Ishikawa (cell line): ENCODE results near the gene COMT.

Experiments
- CEBPB ChIP-seq: IDR thresholded peaks from 2 replicates; pipeline ENCODE4 v1.6.1; 2012
- CREB1 ChIP-seq: IDR thresholded peaks from 2 replicates; pipeline ENCODE4 v1.6.1; 2012; ENCODE audit warnings: low read depth
- EGR1 ChIP-seq: IDR thresholded peaks from 2 replicates; pipeline ENCODE4 v1.6.1; 2012
- EP300 ChIP-seq: IDR thresholded peaks from 2 replicates; pipeline ENCODE4 v1.6.1; 2012; ENCODE audit warnings: borderline replicate concordance
- FOXM1 ChIP-seq: IDR thresholded peaks from 2 replicates; pipeline ENCODE4 v1.6.1; 2012; ENCODE audit warnings: low read depth, borderline replicate concordance
- NFIC ChIP-seq: IDR thresholded peaks from 2 replicates; pipeline ENCODE4 v1.6.1; 2012
- RAD21 ChIP-seq: IDR thresholded peaks from 2 replicates; pipeline ENCODE4 v1.6.1; 2012; ENCODE audit warnings: low read depth
- TAF1 ChIP-seq: IDR thresholded peaks from 2 replicates; pipeline ENCODE4 v1.6.1; 2012; ENCODE audit warnings: low read depth, mild to moderate bottlenecking
- TCF12 ChIP-seq: IDR thresholded peaks from 2 replicates; pipeline ENCODE4 v1.6.1; 2012; ENCODE audit warnings: low read depth
- TEAD4 ChIP-seq: IDR thresholded peaks from 2 replicates; pipeline ENCODE4 v1.6.1; 2012
- YY1 ChIP-seq: IDR thresholded peaks from 2 replicates; pipeline ENCODE4 v1.6.1; 2012; ENCODE audit warnings: low read depth
- ZBTB7A ChIP-seq: IDR thresholded peaks from 2 replicates; pipeline ENCODE4 v1.6.1; 2012; ENCODE audit warnings: low read depth
- TF ChIP-seq, protein P1 (sequence below): IDR thresholded peaks from 2 replicates; pipeline ENCODE4 v1.6.1; 2012; ENCODE audit warnings: low read depth, mild to moderate bottlenecking
- TF ChIP-seq, protein P2 (sequence below): IDR thresholded peaks from 2 replicates; pipeline ENCODE4 v1.6.1; 2012

COMT gene

DNA sequence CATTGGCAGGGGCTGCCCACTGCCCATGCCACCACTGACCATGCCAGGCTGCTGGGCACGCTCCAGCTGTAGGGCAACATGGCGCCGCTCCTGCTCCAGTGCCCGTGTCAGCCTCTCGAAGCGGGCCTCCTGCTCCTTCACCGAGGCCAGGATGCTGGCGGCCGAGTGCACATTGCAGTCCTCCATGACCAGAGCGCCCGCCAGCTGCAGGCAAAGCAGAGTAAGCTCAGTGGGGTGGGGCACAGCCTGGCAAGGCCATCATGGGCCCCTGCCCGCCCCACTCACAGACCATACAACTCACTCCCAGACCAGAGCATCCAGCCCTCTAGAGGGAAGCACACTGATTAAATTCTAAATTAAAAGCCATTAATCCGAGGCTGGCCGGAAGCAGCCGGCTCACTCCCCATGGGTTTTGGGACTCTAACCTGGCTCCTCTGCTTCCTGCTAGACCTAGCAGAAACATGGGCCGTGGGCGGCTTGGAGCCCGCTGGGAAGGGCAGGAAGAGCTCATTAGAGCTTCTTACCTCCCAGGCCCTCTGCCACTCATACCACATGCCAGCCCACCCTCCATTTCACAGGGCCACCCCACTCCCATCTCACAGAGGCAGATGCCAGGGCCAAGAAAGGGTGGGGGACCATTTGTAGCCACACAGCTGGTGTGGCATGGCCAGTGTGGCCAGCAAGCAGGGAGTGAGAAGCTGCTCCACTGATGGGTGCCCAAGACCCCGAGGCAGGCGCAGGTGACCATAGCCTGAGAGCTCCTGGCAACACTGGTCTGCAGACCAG is 49.2 kb downstream of the COMT start:
- TF ChIP-seq, protein P1, sequence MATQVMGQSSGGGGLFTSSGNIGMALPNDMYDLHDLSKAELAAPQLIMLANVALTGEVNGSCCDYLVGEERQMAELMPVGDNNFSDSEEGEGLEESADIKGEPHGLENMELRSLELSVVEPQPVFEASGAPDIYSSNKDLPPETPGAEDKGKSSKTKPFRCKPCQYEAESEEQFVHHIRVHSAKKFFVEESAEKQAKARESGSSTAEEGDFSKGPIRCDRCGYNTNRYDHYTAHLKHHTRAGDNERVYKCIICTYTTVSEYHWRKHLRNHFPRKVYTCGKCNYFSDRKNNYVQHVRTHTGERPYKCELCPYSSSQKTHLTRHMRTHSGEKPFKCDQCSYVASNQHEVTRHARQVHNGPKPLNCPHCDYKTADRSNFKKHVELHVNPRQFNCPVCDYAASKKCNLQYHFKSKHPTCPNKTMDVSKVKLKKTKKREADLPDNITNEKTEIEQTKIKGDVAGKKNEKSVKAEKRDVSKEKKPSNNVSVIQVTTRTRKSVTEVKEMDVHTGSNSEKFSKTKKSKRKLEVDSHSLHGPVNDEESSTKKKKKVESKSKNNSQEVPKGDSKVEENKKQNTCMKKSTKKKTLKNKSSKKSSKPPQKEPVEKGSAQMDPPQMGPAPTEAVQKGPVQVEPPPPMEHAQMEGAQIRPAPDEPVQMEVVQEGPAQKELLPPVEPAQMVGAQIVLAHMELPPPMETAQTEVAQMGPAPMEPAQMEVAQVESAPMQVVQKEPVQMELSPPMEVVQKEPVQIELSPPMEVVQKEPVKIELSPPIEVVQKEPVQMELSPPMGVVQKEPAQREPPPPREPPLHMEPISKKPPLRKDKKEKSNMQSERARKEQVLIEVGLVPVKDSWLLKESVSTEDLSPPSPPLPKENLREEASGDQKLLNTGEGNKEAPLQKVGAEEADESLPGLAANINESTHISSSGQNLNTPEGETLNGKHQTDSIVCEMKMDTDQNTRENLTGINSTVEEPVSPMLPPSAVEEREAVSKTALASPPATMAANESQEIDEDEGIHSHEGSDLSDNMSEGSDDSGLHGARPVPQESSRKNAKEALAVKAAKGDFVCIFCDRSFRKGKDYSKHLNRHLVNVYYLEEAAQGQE = no peak
- TF ChIP-seq CEBPB (no peak), NFIC (no peak), TCF12 (no peak), YY1 (no peak), EGR1 (no peak), TEAD4 (no peak), FOXM1 (no peak)
- TF ChIP-seq, protein P2, sequence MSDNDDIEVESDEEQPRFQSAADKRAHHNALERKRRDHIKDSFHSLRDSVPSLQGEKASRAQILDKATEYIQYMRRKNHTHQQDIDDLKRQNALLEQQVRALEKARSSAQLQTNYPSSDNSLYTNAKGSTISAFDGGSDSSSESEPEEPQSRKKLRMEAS = no peak

DNA sequence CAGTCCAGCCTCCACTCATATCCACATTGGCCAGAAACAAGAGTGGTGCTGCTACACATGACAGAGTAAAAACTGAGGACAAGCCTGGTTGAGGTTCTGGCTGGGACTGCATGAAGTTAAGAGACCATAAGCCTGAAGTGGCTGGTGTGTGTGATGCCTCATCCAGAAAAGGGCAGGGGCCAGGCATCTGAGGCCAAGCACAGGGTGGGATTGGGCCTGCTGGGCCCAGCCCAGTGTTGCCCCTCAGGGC is 49.7 kb downstream of the COMT start:
- TF ChIP-seq YY1 (no peak), RAD21 (no peak), CREB1 (no peak), FOXM1 (no peak), CEBPB (no peak), EP300 (no peak), TEAD4 (no peak)

DNA sequence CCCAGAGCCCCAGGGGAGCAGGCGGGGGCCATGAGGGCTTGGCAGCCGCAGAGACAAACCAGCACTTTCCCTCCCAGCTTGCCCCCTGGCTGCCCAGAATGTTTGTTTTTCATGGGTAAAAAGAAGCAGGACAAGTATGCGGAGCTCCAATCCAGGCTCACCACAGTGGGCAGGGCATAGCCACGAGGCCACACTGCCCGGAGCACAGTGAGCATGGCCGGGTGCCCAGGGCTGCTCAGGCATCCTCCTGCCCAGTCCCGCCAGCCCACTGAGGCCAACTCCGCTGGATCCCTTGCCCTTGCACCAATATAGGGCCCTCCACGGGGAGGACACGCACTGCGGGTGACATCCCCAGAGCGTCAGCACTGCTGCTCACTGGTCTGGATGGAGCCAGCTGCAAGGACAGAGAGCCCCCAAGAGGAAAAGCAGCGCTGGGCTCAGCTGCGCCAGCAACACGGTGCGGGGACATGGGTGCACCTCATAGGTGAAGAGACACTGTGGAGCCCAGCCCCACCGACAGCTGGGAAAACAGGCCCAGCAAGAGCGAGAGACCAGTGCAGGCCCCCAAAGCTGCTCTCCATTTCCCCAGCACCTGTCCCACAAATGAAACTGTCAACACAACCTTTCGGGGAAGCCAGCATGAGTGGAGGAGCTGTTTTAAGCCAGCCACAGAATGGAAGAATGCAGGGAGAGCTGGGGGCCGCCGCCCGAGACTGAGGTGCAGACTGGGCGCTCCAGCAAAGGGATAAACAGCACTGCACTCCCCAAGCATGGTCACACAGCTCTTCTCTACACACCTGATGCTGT is 50.3 kb downstream of the COMT start:
- TF ChIP-seq ZBTB7A = no peak
- TF ChIP-seq TCF12 = no peak
- no peak for TF ChIP-seq YY1
- TF ChIP-seq, protein P1 = no peak
- no peak for TF ChIP-seq EGR1
- TF ChIP-seq RAD21 = no peak
- no peak for TF ChIP-seq FOXM1
- TF ChIP-seq TAF1 = no peak
- TF ChIP-seq EP300 = no peak
- no peak for TF ChIP-seq CEBPB

DNA sequence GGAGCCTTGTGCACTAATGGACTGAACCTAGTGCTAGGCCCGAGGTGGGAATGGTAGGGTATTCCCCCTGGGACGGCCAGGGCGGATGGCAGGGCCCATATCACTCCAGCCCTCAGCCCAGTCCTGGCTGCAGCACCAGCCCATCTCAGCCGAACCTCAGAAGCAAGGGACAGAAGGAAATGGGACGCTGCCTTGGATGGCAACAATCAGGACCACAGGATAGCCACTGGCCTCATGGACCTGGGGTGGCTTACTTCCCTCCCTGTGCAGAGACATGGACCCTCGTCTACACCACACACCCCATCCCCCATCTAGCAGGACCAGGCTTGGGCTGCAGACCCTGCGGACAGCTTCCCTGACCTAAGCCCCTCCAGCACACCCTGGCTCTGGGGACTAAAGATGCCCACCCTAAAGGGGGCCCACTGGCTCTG is 50.9 kb downstream of the COMT start:
- TF ChIP-seq YY1 = no peak
- TF ChIP-seq RAD21 = no peak
- no peak for TF ChIP-seq EGR1

DNA sequence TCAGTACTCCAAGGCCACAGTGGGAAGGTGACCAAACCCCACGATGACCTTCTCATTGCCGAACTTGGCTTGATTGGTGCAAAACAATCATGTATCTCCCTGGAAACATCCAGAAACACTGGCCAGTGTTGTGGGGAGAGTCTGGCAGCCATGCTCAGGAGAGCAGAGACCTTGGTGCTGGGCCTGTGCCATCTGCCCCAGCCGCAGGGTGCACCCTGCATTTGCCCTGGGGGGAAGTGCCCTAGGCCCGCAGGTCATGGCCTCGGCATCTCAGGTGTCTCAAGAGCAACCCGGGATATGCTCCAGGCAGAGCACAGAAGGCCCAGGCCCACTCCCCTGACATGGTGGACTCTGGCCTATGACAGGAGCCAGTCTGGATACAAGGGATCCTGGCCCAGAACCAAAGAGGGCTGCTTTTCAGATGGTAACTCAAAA is 51.4 kb downstream of the COMT start:
- TF ChIP-seq, protein P1 = no peak
- no peak for TF ChIP-seq CEBPB
- no peak for TF ChIP-seq YY1
- no peak for TF ChIP-seq FOXM1
- TF ChIP-seq CREB1 = no peak
- TF ChIP-seq, protein P2 = no peak
- no peak for TF ChIP-seq RAD21
- TF ChIP-seq TAF1 = no peak
- TF ChIP-seq ZBTB7A = no peak
- no peak for TF ChIP-seq TCF12
- TF ChIP-seq NFIC = no peak
- TF ChIP-seq TEAD4 = no peak
